ENCODE measurements around the gene WNT5B.

GRCh38 chr12:1598757-1599156, 30.3 kb upstream of the WNT5B start:
- TF ChIP-seq CTCF (IDR thresholded peaks at IDR 0.05) (no peak), POLR2A (IDR thresholded peaks at IDR 0.05) (no peak)

Data from heart left ventricle (tissue), 13 donors.